GM12801 (cell line): Measurements from ENCODE around the gene PIMREG.

ENCODE experiments used
- TF ChIP-seq, protein P1 (sequence below): IDR thresholded peaks from one replicate; pipeline ENCODE4 v1.5.1; 2011; ENCODE audit warnings: control low read depth; ENCODE audit not compliant: insufficient read length; ENCODE audit errors: extremely low read depth

PIMREG gene

DNA sequence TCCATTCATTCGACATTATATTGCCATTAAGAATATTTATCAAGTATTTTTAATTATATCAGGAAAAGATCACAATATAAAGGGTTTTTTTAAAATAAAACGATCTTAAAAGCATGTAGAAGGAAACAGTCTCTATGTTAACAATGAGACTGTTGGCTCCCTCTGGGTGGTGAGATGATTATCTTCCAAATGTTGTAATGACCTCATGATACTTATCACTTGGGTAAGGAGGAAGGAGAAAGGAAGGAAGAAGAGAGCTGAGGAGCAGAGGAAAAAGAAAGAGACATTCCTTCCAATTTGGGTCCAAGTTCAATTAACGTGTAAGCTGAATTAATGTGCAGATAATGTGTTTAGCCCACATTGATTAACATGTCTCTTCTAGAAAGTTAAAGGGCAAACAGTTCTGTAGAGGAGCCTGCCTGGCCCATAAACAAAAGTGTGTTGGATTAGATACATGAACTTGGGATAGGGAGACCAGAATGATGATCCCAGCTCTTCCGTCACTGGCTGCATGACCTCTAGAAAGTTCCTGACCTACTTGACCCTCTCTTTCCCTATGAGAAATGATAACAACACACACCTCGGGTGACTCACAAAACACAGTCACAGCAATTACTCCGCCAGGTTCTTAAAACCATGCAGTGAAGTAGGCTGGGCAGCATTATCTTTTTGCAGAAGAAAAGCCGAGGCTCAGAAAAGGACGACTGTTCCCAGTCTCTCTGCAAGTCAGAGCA is 32.0 kb downstream of the PIMREG start:
- TF ChIP-seq, protein P1, sequence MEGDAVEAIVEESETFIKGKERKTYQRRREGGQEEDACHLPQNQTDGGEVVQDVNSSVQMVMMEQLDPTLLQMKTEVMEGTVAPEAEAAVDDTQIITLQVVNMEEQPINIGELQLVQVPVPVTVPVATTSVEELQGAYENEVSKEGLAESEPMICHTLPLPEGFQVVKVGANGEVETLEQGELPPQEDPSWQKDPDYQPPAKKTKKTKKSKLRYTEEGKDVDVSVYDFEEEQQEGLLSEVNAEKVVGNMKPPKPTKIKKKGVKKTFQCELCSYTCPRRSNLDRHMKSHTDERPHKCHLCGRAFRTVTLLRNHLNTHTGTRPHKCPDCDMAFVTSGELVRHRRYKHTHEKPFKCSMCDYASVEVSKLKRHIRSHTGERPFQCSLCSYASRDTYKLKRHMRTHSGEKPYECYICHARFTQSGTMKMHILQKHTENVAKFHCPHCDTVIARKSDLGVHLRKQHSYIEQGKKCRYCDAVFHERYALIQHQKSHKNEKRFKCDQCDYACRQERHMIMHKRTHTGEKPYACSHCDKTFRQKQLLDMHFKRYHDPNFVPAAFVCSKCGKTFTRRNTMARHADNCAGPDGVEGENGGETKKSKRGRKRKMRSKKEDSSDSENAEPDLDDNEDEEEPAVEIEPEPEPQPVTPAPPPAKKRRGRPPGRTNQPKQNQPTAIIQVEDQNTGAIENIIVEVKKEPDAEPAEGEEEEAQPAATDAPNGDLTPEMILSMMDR: no peak

DNA sequence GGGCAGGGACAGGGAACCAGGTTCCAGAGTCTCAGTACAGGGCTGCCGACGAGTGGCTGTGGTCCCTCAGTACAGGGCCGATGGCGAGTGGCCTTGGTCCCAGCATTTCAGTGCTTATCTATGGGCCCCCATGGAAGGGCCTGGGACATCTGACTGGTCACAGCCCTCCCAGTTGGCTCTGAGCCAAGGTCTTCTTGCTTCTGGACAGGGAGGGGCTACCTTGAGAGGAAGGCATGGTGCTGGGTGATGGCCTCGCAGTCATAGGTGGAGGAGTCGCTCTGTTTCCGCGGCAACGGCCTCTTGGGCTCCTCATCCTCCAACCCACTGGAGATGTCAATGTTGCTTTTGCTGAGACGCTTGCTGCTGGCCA is 32.5 kb downstream of the PIMREG start:
- TF ChIP-seq, protein P1: no peak

DNA sequence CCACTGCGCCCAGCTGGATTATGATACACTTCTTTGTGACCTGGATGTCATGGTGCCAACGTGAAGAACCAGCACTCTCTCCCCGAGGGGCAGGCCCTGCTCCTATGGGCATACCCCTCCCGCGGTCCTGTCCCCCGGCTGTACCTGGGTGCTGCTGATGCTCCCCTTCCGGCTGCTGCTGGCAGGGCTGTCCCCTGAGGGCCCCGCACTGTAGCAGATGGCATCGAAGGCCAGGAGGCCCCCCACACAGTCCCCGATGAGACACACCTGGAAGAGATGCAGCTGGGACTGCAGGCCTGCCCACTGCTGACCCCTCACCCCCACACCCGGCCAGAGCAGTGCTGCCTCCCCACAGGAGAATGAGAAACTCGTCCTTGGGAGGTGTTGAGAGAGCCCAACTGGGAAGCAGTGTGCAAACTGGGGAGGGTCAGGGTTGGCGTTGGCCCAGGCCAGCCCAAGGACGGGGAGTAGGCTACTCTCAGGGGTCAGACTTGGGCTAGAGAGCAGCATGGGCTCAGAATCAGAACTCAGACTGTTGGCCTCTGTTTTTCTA is 33.7 kb downstream of the PIMREG start:
- TF ChIP-seq, protein P1: no peak

DNA sequence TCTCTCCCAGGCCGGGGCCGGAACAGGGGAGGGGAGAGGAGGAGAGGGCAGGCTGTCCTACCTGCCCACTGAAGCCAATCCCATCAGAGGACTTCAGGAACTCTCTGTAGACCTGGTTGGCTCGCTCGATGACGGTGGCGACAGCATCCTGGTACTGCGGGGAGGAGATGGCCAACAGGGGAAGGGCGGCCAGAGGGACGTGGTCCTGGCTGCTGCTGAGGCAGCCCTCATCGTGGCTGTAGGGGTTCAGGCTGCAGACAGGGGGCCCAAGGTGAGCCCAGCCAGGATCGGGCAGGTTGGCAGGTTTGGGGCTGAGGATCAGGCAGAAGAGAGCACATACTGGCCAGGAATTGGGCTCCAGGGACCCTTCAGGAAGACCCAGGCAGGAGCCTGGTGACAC is 34.2 kb downstream of the PIMREG start:
- TF ChIP-seq, protein P1: no peak

DNA sequence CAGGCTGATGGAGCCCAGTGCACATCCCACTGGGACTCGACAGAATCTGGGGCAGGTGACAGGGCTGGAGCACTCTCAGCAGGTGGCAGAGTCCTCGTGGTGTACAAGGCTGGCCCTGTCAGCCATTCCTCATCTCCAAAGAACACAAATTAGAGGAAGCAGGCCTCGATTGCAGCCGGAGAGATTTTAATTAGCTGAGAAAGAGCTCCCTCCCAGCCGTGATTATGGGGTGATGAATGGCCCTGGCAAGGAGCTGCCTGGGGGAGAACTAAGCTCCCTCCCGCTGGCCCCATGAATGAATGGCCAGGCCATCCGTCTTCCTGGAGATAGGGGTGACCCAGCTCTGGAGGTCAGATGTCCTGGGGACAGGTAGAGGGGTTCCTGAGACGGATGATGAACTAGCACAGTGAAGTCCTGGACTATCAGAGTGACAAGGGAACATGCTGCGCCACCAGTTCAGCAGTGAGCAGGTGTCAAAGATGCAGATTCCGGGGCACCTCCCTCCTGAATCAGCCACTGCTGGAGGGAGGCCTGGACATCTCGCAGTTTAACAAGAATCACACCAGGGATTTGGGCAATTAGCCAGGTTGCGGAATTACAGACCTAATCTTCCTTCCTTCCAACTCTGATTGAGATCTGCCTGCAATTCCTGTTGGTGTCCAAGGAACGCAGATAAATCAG is 35.5 kb downstream of the PIMREG start:
- TF ChIP-seq, protein P1: no peak

DNA sequence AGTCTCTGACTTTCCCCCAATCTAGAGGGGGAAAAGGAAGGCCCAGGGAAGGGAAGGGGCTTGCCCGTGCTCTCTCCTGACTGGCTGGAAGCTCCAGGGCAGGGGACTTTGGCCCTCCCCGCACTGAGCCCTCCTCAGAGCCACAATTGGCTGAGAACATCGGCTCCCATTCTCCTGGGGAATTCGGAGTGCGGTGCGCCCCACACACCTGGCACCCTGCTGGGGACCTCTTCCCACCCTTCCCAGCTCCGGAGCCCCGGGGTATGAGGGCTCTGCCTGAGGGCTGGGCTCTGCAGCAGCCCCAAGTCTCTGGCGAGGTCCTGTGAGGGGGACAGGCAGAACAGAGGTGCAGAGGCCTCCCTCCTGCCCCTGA is 36.0 kb downstream of the PIMREG start:
- TF ChIP-seq, protein P1: no peak

DNA sequence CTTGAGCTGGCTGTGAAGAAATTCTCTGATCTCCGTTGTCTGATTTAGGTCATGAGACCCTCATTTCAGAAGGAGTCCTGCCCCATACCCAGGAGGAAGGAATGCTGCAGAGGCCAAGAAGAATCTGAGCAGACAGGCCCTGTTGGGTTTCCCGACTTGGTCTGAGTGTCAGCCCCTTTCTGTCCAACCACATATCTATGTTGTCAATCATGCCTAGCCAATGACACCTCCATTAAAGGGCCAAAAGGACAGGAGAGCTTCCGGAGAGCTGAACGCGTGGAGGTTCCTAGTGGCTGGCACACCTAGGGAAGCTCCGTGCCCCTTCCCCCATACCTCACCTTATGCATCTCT is 37.8 kb downstream of the PIMREG start:
- TF ChIP-seq, protein P1: no peak
